SK-N-DZ (cell line): ENCODE results near the gene RALGDS.

ENCODE experiments used
- DNase-seq: peaks from one replicate; pipeline ENCODE4 v3.0.0-alpha.2; 2015; ENCODE audit warnings: low spot score
- small RNA-seq, 2 experiments: library from RNA; depleted of rRNA; stranded (forward); fragments of <200 nt; gene quantifications; one replicate each; pipeline ENCODE3, GENCODE V24; 2014

The RALGDS gene

DNA sequence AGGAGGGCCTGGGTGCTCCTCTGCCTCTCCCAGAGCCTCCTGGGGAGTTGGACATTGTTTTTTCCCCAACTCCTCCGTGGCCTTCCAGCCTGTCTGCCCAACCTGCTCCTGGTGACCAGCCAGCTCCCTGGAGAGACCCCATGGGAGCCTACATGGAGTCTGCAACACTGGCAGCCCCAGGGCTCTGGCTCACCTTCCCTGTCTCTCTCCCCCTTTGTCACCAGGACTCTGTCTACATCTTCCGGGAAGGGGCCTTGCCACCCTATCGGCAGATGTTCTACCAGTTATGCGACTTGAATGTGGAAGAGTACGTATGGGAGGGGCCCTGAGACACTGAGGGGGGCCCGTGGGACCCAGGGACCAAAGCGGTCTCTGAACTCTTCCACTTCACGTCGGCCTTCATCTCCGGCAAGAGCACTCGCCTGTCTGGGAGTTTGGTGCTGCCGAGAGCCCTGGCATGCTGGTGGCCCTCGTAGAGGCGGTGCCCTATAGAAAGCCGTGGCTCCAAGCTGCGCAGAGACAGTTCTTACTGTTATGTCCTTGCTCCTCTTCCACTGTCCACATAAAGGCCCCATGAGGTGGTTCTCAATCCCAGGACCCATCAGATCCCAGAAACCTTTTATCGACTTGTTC lies 65.1 kb downstream of the RALGDS start:
- DNase-seq: no peak

DNA sequence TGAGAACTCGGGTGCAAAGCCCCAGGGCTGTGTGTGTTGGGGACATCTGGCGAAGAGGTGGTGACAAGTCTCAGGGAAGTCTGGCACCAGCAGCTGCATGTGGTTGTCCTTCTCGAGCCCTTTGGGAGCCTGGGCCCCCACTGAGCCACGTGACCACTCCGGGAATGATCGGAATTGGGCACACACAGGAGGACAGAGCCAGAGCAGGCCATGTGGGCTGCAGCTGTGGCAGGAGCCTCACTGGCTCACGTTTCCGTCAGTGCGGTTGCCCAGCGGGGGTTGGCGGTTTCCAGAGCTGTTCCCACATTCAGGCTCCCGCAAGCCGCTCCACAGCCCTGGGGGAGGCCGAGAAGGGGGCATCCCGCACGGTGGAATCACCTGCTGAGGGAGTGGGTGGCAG lies 66.1 kb downstream of the RALGDS start:
- DNase-seq: no peak

DNA sequence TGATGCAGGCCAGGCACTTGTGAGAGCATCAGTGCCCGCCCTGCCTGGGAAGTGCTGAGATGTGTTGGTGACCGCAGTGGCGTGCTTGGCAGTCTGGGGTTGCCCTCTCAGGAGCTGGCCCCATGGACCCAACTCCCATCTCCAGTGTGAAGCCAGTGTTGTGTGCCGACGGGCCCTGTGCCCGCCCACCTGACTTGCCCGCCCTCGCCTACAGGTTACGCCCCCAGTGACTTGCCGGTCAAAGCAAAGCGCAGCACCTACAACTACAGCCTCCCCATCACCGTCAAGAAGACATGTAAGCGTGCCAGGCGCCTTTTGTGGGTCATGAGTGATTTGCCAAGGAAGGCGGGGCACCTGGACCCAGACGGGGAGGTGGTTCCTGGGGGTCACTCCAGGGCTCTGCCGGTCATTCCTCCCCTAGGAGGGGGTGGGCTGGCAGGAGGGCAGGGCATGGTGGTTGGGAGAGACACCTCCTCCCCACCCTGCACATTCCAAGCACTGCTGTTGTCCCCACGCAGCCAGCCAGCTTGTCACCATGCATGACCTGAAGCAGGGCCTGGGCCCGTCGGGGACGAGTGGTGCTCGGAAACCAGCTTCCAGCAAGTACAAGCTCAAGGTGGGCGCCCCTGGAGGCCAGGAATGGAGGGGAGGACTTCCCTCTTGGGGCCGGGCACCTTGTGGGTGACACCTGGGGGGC lies 66.7 kb downstream of the RALGDS start:
- no peak for DNase-seq

GRCh38 chr9:133051966-133052539 lies 69.0 kb downstream of the RALGDS start:
- no peak for DNase-seq

GRCh38 chr9:133051281-133051900 lies 69.6 kb downstream of the RALGDS start:
- DNase-seq: no peak

DNA sequence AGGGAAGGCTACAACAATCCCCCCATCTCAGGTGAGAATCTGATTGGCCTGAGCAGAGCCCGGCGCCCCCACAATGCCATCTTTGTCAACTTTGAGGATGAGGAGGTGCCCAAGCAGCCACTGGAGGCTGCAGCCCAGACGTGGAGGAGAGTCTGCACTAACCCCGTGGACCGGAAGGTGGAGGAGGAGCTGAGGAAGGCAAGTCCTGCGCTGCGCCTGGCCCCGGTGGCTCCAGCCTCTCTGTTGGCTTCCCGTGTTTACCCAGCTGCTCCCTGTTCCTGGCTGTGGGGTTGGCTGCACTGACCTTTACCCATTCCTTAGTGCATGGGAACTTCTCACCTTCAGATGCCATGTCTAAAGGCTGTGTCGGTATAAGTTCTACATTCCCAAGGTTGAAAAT lies 70.3 kb downstream of the RALGDS start:
- DNase-seq: no peak

DNA sequence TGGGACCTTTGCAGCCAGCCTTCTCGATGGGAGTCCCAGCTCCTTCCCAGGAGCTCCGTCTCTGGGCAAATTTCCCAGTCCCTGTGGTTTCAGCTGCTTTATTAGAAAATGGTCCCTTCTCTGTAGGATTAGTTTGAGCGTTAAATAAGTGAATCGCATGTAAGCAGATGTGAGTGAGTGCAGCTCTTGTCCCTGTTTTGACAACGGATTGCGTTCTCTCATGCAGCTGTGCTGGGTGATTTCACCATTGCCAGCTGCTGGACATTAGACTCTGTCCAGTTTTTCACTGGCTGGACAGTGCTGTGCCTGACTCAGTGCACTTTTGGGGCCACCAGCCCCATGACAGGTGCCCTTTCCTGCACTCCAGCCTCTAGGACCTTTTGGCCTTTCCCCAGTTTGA lies 70.9 kb downstream of the RALGDS start:
- no peak for DNase-seq

GRCh38 chr9:133049043-133049442 lies 72.0 kb downstream of the RALGDS start:
- DNase-seq: no peak

- no peak for DNase-seq
Observed at GRCh38 chr9:133048595-133048994, 72.4 kb downstream of the RALGDS start.

Small RNA genes within 50 kb of the gene (small RNA-seq; reads per million reads assigned to genes)
- 0 to 0.13 reads per million in 2 experiments for gene MIR6877
